ENCODE measurements around the gene HOXB8.

HOXB8 gene

GRCh38 chr17:48606892-48607614, 8.0 kb downstream of the HOXB8 start:
- no peak for TF ChIP-seq CSDC2 (CRISPR knock-in tag; IDR thresholded peaks at IDR 0.05)
- TF ChIP-seq ARNTL (CRISPR knock-in tag; IDR thresholded peaks at IDR 0.05; ENCODE audit: borderline replicate concordance, low read depth): no peak
- TF ChIP-seq RARB (CRISPR knock-in tag; IDR thresholded peaks at IDR 0.05): no peak
- no peak for TF ChIP-seq TSHZ2 (CRISPR knock-in tag; IDR thresholded peaks at IDR 0.05)
- TF ChIP-seq SNAI2 (CRISPR knock-in tag; IDR thresholded peaks at IDR 0.05): no peak
- ATAC-seq: no peak

DNA sequence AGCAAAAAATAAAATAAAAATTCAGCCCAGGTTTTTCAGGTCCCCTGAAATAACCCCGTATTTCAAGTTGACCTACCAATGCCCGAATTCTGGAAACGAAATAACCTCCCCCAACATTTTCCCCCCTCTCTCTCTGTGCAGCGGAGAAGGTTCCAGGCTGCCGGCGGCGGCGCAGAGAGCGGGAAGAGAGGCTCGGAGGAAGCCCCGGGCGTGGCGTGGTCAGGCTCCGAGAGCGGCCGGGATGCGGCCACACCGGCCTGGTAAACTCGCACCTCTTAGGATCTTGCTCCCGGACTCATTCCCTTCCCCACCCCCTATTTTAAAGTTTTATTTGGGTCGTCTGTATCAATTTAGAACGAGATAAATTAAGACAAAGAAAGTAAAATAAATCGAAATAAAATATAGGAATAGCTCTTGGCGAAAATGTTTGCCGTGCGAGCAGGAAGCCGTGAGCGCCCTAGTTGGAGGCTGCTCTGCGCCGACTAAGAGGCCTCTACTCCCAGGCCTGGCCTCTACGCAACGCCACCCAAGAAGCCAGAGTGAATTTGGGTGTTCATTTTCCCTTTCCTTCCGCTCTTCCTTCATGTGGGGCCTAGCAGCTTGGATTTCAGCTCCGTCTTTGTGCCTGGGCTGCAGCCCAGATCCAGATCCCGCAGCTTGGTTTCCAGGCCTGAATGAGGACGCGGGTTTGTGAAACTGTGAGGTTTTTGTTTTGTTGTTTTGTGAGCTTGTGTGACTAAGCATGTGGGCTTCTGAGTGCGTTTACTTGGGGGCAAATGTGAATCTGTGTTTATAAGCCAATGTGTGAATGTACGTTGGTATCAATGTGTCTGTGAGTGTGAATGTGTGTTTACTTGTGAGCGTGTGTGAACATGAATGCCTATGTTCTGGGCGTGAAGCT, 8.9 kb downstream of the HOXB8 start:
- ATAC-seq: no peak

More for the DNA sequence above, 8.9 kb downstream of the HOXB8 start:
- TF ChIP-seq RARB (CRISPR knock-in tag; IDR thresholded peaks at IDR 0.05): no peak
- TF ChIP-seq, protein P1, sequence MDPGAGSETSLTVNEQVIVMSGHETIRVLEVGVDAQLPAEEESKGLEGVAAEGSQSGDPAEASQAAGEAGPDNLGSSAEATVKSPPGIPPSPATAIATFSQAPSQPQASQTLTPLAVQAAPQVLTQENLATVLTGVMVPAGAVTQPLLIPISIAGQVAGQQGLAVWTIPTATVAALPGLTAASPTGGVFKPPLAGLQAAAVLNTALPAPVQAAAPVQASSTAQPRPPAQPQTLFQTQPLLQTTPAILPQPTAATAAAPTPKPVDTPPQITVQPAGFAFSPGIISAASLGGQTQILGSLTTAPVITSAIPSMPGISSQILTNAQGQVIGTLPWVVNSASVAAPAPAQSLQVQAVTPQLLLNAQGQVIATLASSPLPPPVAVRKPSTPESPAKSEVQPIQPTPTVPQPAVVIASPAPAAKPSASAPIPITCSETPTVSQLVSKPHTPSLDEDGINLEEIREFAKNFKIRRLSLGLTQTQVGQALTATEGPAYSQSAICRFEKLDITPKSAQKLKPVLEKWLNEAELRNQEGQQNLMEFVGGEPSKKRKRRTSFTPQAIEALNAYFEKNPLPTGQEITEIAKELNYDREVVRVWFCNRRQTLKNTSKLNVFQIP (CRISPR knock-in tag; IDR thresholded peaks at IDR 0.05; ENCODE audit: borderline replicate concordance, low read depth): no peak
- TF ChIP-seq PPARA (CRISPR knock-in tag; IDR thresholded peaks at IDR 0.05; ENCODE audit: borderline replicate concordance): no peak
- TF ChIP-seq PATZ1 (CRISPR knock-in tag; IDR thresholded peaks at IDR 0.05; ENCODE audit: borderline replicate concordance): no peak
- no peak for TF ChIP-seq BACH2 (CRISPR knock-in tag; IDR thresholded peaks at IDR 0.05; ENCODE audit: borderline replicate concordance)
- TF ChIP-seq OSR1 (CRISPR knock-in tag; IDR thresholded peaks at IDR 0.05): no peak
- TF ChIP-seq TSHZ2 (CRISPR knock-in tag; IDR thresholded peaks at IDR 0.05): no peak
- no peak for TF ChIP-seq SNAI2 (CRISPR knock-in tag; IDR thresholded peaks at IDR 0.05)
- TF ChIP-seq TOX (CRISPR knock-in tag; IDR thresholded peaks at IDR 0.05; ENCODE audit: borderline replicate concordance): no peak
- TF ChIP-seq, protein P2, sequence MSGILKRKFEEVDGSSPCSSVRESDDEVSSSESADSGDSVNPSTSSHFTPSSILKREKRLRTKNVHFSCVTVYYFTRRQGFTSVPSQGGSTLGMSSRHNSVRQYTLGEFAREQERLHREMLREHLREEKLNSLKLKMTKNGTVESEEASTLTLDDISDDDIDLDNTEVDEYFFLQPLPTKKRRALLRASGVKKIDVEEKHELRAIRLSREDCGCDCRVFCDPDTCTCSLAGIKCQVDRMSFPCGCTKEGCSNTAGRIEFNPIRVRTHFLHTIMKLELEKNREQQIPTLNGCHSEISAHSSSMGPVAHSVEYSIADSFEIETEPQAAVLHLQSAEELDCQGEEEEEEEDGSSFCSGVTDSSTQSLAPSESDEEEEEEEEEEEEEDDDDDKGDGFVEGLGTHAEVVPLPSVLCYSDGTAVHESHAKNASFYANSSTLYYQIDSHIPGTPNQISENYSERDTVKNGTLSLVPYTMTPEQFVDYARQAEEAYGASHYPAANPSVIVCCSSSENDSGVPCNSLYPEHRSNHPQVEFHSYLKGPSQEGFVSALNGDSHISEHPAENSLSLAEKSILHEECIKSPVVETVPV (CRISPR knock-in tag; IDR thresholded peaks at IDR 0.05): no peak
- TF ChIP-seq ZNF70 (CRISPR knock-in tag; IDR thresholded peaks at IDR 0.05): no peak
- TF ChIP-seq ARNTL (CRISPR knock-in tag; IDR thresholded peaks at IDR 0.05; ENCODE audit: borderline replicate concordance, low read depth): no peak
- no peak for TF ChIP-seq ISL1 (CRISPR knock-in tag; IDR thresholded peaks at IDR 0.05)
- no peak for TF ChIP-seq GLIS3 (CRISPR knock-in tag; IDR thresholded peaks at IDR 0.05)
- no peak for TF ChIP-seq ZNF8 (CRISPR knock-in tag; IDR thresholded peaks at IDR 0.05)

Data from SK-N-SH treated with all-trans-retinoic acid at 6 μM for 48 hours (cell line).